HCT116 (cell line): ENCODE results near the gene PCDHGB3. TPM values are rescaled to one million over a fixed set of nuclear protein-coding genes. Genes with fewer than 3 reads are reported as not detected.

ENCODE experiments used
- ATAC-seq: fragments of 200-7000 bp; cut with Tn5 transposase; 2 replicates; pipeline ENCODE4 v1.9.1; 2020; ENCODE audit warnings: mild to moderate bottlenecking, moderate library complexity
- BruUV-seq: library from RNA; stranded (reverse); fragments of 400-500 nt; replicated peaks from 2 replicates; lab custom pipeline; 2021; lab: Mats Ljungman, UMichigan
- CTCF ChIA-PET: fragments of 300-600 bp; sonication (Branson Sonifier 250); formaldehyde crosslinking; loops from one replicate; lab custom pipeline; 2021; ENCODE audit warnings: antibody characterized with exemption; lab: Charles Lee
- POLR2A ChIA-PET: fragments of 300-600, 350-600 bp; sonication (Branson Sonifier 250); formaldehyde crosslinking; loops from one replicate; lab custom pipeline; 2021; ENCODE audit warnings: antibody characterized with exemption; lab: Charles Lee
- RAD21 ChIA-PET, 2 experiments: fragments of 300-600 bp; sonication (Branson Sonifier 250); formaldehyde crosslinking; loops; one replicate each; lab custom pipeline; 2023; ENCODE audit warnings: low total read pairs in 2 of 2; ENCODE audit not compliant: uncharacterized antibody in 2 of 2, unreplicated experiment in 2 of 2, low non-redundant PET in 1 of 2; lab: Charles Lee
- DNase-seq: peaks from one replicate; pipeline ENCODE4 v3.0.0-alpha.2; 2010; ENCODE audit warnings: low read depth, low spot score
- H2AFZ ChIP-seq: fragments of 200-600 bp; shearing (Covaris generic), sonication (generic); 2 replicates; pipeline ENCODE4 v1.6.1; 2017; ENCODE audit warnings: low read depth, mixed run types, mixed read lengths, antibody characterized with exemption, low read length; ENCODE audit not compliant: poor library complexity, severe bottlenecking
- H3K27ac ChIP-seq: 2 replicates; pipeline ENCODE4 v1.5.1; 2012; ENCODE audit warnings: low read depth, low read length
- H3K27me3 ChIP-seq: fragments of 200-600 bp; sonication (generic); 2 replicates; pipeline ENCODE4 v1.6.1; 2016; ENCODE audit warnings: mixed run types, low read length, mixed read lengths; ENCODE audit not compliant: insufficient read depth
- H3K36me3 ChIP-seq, 2 experiments: fragments of 200-500 bp in 1 of 2; fragments of 200-600 bp in 1 of 2; sonication (Bioruptor generic) in 1 of 2; sonication (generic) in 1 of 2; 2 replicates each; pipeline versions ENCODE4 v1.5.1 to v1.6.1; 2014 to 2016; ENCODE audit warnings: low read length in 2 of 2, inconsistent platforms in 1 of 2, mixed read lengths in 1 of 2, mixed run types in 1 of 2; ENCODE audit not compliant: insufficient read depth in 2 of 2, control insufficient read depth in 1 of 2
- H3K4me1 ChIP-seq, 2 experiments: fragments of 200-600 bp in 1 of 2; sonication (generic) in 1 of 2; 2 replicates each; pipeline versions ENCODE4 v1.5.1 to v1.6.1; 2012 to 2017; ENCODE audit warnings: low read length in 2 of 2, inconsistent platforms in 1 of 2, mild to moderate bottlenecking in 1 of 2, mixed read lengths in 1 of 2, mixed run types in 1 of 2, moderate library complexity in 1 of 2; ENCODE audit not compliant: insufficient read depth in 2 of 2, control insufficient read depth in 1 of 2
- H3K4me2 ChIP-seq: fragments of 200-600 bp; sonication (generic); 2 replicates; pipeline ENCODE4 v1.6.1; 2017; ENCODE audit warnings: mixed run types, low read length, mixed read lengths
- H3K4me3 ChIP-seq, 2 experiments: fragments of 200-600 bp in 1 of 2; sonication (generic) in 1 of 2; replicated peaks in 1 of 2; 2 replicates each; pipeline ENCODE4 v1.5.1; 2011 to 2016; ENCODE audit warnings: low read length in 2 of 2, control low read depth in 1 of 2, low read depth in 1 of 2, mild to moderate bottlenecking in 1 of 2, mixed read lengths in 1 of 2, mixed run types in 1 of 2
- H3K79me2 ChIP-seq: fragments of 200-600 bp; sonication (generic); 2 replicates; pipeline ENCODE4 v1.6.1; 2017; ENCODE audit warnings: mild to moderate bottlenecking, mixed run types, low read length, moderate library complexity, mixed read lengths; ENCODE audit not compliant: insufficient read depth
- H3K9ac ChIP-seq: fragments of 200-600 bp; sonication (generic); 2 replicates; pipeline ENCODE4 v1.6.1; 2016; ENCODE audit warnings: low read length, mixed read lengths
- H3K9me2 ChIP-seq: fragments of 200-600 bp; sonication (generic), shearing (Covaris generic); 2 replicates; pipeline ENCODE4 v1.6.1; 2017; ENCODE audit warnings: mixed run types, mild to moderate bottlenecking, moderate library complexity; ENCODE audit not compliant: insufficient read depth
- H3K9me3 ChIP-seq, 2 experiments: fragments of 200-500 bp in 1 of 2; fragments of 200-600 bp in 1 of 2; sonication (Bioruptor generic) in 1 of 2; sonication (generic) in 1 of 2; 2 replicates each; pipeline ENCODE4 v1.6.1; 2014 to 2017; ENCODE audit warnings: low read length in 2 of 2, mixed read lengths in 2 of 2, inconsistent platforms in 1 of 2, low read depth in 1 of 2, mild to moderate bottlenecking in 1 of 2, mixed run types in 1 of 2, moderate library complexity in 1 of 2; ENCODE audit not compliant: control insufficient read depth in 1 of 2, insufficient read depth in 1 of 2
- H4K20me1 ChIP-seq: fragments of 200-600 bp; sonication (generic), shearing (Covaris generic); 2 replicates; pipeline ENCODE4 v1.6.1; 2017; ENCODE audit warnings: mixed run types, mild to moderate bottlenecking, moderate library complexity; ENCODE audit not compliant: insufficient read depth
- POLR2AphosphoS5 ChIP-seq: IDR thresholded peaks from 2 replicates; pipeline ENCODE4 v1.6.1; 2011; ENCODE audit warnings: mild to moderate bottlenecking, low read depth, low read length, moderate library complexity
- SRF ChIP-seq: IDR thresholded peaks from 2 replicates; pipeline ENCODE4 v1.6.1; 2012; ENCODE audit warnings: low read depth
- YY1 ChIP-seq: IDR thresholded peaks from 2 replicates; pipeline ENCODE4 v1.6.1; 2011; ENCODE audit warnings: low read length, low read depth, moderate library complexity, mild to moderate bottlenecking; ENCODE audit not compliant: insufficient replicate concordance; ENCODE audit errors: extremely low read depth
- ZBTB33 ChIP-seq: IDR thresholded peaks from 2 replicates; pipeline ENCODE4 v1.6.1; 2011; ENCODE audit warnings: mild to moderate bottlenecking, low read length, moderate library complexity; ENCODE audit not compliant: insufficient replicate concordance; ENCODE audit errors: extremely low read depth
- ZNF274 ChIP-seq: fragments of 200-500 bp; sonication (Bioruptor generic); IDR thresholded peaks from 2 replicates; pipeline ENCODE4 v1.6.1; 2014; ENCODE audit warnings: mild to moderate bottlenecking, low read depth, low read length, inconsistent platforms
- intact Hi-C: fragments of 100-400 bp; cut with micrococcal nuclease; formaldehyde crosslinking; loops from 2 replicates; pipeline ENCODE4 v1.10.0; 2022
- total RNA-seq: library from RNA; stranded (reverse); gene quantifications from one replicate; pipeline ENCODE4 v1.2.1, GENCODE V29; 2021; ENCODE audit not compliant: unreplicated experiment
- TF ChIP-seq, protein P1 (sequence below): IDR thresholded peaks from 2 replicates; pipeline ENCODE4 v1.6.1; 2012; ENCODE audit warnings: low read depth
- TF ChIP-seq, protein P2 (sequence below): IDR thresholded peaks from 2 replicates; pipeline ENCODE4 v1.6.1; 2012
- TF ChIP-seq, protein P3 (sequence below): IDR thresholded peaks from 2 replicates; pipeline ENCODE4 v1.6.1; 2012

PCDHGB3 gene
- total RNA-seq, 1 experiment from 2014 or later: 0.10 TPM

- TF ChIP-seq POLR2AphosphoS5 (no peak), SRF (no peak), ZNF274 (no peak), ZBTB33 (no peak), YY1 (no peak)
- TF ChIP-seq, protein P1, sequence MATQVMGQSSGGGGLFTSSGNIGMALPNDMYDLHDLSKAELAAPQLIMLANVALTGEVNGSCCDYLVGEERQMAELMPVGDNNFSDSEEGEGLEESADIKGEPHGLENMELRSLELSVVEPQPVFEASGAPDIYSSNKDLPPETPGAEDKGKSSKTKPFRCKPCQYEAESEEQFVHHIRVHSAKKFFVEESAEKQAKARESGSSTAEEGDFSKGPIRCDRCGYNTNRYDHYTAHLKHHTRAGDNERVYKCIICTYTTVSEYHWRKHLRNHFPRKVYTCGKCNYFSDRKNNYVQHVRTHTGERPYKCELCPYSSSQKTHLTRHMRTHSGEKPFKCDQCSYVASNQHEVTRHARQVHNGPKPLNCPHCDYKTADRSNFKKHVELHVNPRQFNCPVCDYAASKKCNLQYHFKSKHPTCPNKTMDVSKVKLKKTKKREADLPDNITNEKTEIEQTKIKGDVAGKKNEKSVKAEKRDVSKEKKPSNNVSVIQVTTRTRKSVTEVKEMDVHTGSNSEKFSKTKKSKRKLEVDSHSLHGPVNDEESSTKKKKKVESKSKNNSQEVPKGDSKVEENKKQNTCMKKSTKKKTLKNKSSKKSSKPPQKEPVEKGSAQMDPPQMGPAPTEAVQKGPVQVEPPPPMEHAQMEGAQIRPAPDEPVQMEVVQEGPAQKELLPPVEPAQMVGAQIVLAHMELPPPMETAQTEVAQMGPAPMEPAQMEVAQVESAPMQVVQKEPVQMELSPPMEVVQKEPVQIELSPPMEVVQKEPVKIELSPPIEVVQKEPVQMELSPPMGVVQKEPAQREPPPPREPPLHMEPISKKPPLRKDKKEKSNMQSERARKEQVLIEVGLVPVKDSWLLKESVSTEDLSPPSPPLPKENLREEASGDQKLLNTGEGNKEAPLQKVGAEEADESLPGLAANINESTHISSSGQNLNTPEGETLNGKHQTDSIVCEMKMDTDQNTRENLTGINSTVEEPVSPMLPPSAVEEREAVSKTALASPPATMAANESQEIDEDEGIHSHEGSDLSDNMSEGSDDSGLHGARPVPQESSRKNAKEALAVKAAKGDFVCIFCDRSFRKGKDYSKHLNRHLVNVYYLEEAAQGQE: no peak
- TF ChIP-seq, protein P2, sequence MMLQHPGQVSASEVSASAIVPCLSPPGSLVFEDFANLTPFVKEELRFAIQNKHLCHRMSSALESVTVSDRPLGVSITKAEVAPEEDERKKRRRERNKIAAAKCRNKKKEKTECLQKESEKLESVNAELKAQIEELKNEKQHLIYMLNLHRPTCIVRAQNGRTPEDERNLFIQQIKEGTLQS: no peak
- TF ChIP-seq, protein P3, sequence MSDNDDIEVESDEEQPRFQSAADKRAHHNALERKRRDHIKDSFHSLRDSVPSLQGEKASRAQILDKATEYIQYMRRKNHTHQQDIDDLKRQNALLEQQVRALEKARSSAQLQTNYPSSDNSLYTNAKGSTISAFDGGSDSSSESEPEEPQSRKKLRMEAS: no peak
- no peaks in the 10 kb centered on the region for H4K20me1 ChIP-seq
- ChIA-PET CTCF (interaction anchor here (1.0 to 1.9 kb wide), 4 partner anchors 9 to 143 kb away, joined by 5 to 11 read pairs (median 6); partner anchors contain the start of gene PCDHGA10), POLR2A (no interaction called here), RAD21 (no interaction called here)
- no peak overlapping the region for H2AFZ ChIP-seq
- no peaks in the 10 kb centered on the region for H3K9me2 ChIP-seq
- no peaks in the 10 kb centered on the region for H3K79me2 ChIP-seq
- H3K27ac ChIP-seq: no peak overlapping the region
- no peak overlapping the region for H3K9ac ChIP-seq
- H3K4me1 ChIP-seq: no peaks in the 10 kb centered on the region
- BruUV-seq: no TSS peak
- no peak overlapping the region for H3K4me3 ChIP-seq
- intact Hi-C loops: no loop called here
- H3K9me3 ChIP-seq: peaks cover 4 to 22% of the 10 kb centered on the region in 2 experiments; a peak in 2 of 4 replicates
- DNase-seq (no peak), ATAC-seq (no peak)
- no peaks in the 10 kb centered on the region for H3K36me3 ChIP-seq
- no peaks in the 10 kb centered on the region for H3K27me3 ChIP-seq
- H3K4me2 ChIP-seq: no peak overlapping the region
These were observed 51.4 kb downstream of the PCDHGB3 start for GRCh38 chr5:141421489-141421855.

Other genes starting within 250 kb of the PCDHGB3 start
- not detected for gene PCDHB4, start 248.4 kb upstream of the PCDHGB3 start, total RNA-seq
- gene PCDHB5, start 235.0 kb upstream of the PCDHGB3 start, total RNA-seq: not detected
- gene PCDHB6, start 220.2 kb upstream of the PCDHGB3 start, total RNA-seq: not detected
- not detected for gene PCDHB7, start 197.6 kb upstream of the PCDHGB3 start, total RNA-seq
- gene PCDHB8, start 192.5 kb upstream of the PCDHGB3 start, total RNA-seq: not detected
- gene PCDHB16, start 187.9 kb upstream of the PCDHGB3 start, total RNA-seq: not detected
- gene PCDHB9, start 183.1 kb upstream of the PCDHGB3 start, total RNA-seq: 0.07 TPM
- gene PCDHB10, start 177.9 kb upstream of the PCDHGB3 start, total RNA-seq: not detected
- gene PCDHB11, start 170.6 kb upstream of the PCDHGB3 start, total RNA-seq: 0.07 TPM
- not detected for gene PCDHB12, start 161.5 kb upstream of the PCDHGB3 start, total RNA-seq
- gene PCDHB13, start 156.3 kb upstream of the PCDHGB3 start, total RNA-seq: 0.22 TPM
- gene PCDHB14, start 146.9 kb upstream of the PCDHGB3 start, total RNA-seq: 0.27 TPM
- gene PCDHB15, start 124.8 kb upstream of the PCDHGB3 start, total RNA-seq: 0.07 TPM
- gene SLC25A2, start 66.2 kb upstream of the PCDHGB3 start, total RNA-seq: 0.42 TPM
- gene TAF7, start 49.5 kb upstream of the PCDHGB3 start, total RNA-seq: 40.9 TPM
- 0.05 TPM for gene PCDHGA1, start 39.7 kb upstream of the PCDHGB3 start, total RNA-seq
- not detected for gene PCDHGA2, start 31.5 kb upstream of the PCDHGB3 start, total RNA-seq
- gene PCDHGA3, start 26.4 kb upstream of the PCDHGB3 start, total RNA-seq: not detected
- gene PCDHGB1, start 20.1 kb upstream of the PCDHGB3 start, total RNA-seq: 0.15 TPM
- not detected for gene PCDHGA4, start 15.2 kb upstream of the PCDHGB3 start, total RNA-seq
- gene PCDHGB2, start 10.2 kb upstream of the PCDHGB3 start, total RNA-seq: 0.34 TPM
- 0.05 TPM for gene PCDHGA5, start 6.1 kb upstream of the PCDHGB3 start, total RNA-seq
- gene PCDHGA6, start 3.6 kb downstream of the PCDHGB3 start, total RNA-seq: 0.07 TPM
- gene PCDHGA7, start 12.5 kb downstream of the PCDHGB3 start, total RNA-seq: not detected
- gene PCDHGB4, start 17.5 kb downstream of the PCDHGB3 start, total RNA-seq: not detected
- not detected for gene PCDHGA8, start 22.4 kb downstream of the PCDHGB3 start, total RNA-seq
- 0.15 TPM for gene PCDHGB5, start 27.7 kb downstream of the PCDHGB3 start, total RNA-seq
- 0.34 TPM for gene PCDHGA9, start 32.5 kb downstream of the PCDHGB3 start, total RNA-seq
- 0.22 TPM for gene PCDHGB6, start 37.8 kb downstream of the PCDHGB3 start, total RNA-seq
- 3.8 TPM for gene PCDHGA10, start 42.7 kb downstream of the PCDHGB3 start, total RNA-seq
- gene PCDHGB7, start 47.4 kb downstream of the PCDHGB3 start, total RNA-seq: 0.54 TPM
- 0.39 TPM for gene PCDHGA11, start 50.8 kb downstream of the PCDHGB3 start, total RNA-seq
- gene PCDHGA12, start 60.3 kb downstream of the PCDHGB3 start, total RNA-seq: 0.17 TPM
- 1.2 TPM for gene PCDHGC3, start 105.7 kb downstream of the PCDHGB3 start, total RNA-seq
- 0.05 TPM for gene PCDHGC4, start 114.8 kb downstream of the PCDHGB3 start, total RNA-seq
- gene PCDHGC5, start 118.8 kb downstream of the PCDHGB3 start, total RNA-seq: not detected
- gene DIAPH1, start 248.8 kb downstream of the PCDHGB3 start, total RNA-seq: 142 TPM